Cardiac septum (tissue), 1 donor: Measurements from ENCODE around the gene DTD2. TPM values are rescaled to one million over a fixed set of nuclear protein-coding genes. Genes with fewer than 3 reads are reported as not detected.

Experiments
- DNase-seq: peaks from one replicate; pipeline ENCODE4 v3.0.0-alpha.2; 2020; ENCODE audit warnings: low spot score
- intact Hi-C: fragments of 100-400 bp; cut with DNase I; formaldehyde crosslinking; loops from one replicate; pipeline ENCODE4 v1.14.0; 2022
- total RNA-seq: library from RNA; stranded (reverse); fragmentation: NEBNext Ultra II Directional; extraction: Animal tissue kit (Norgen Biotek cat#: 25700); gene quantifications from one replicate; pipeline ENCODE4 v1.2.1, GENCODE V29; 2021
- donor health status: DM: no; HTN: no; CAD: no.

DTD2 gene
- total RNA-seq, 1 donor from 2014 or later = 5.6 TPM

DNA sequence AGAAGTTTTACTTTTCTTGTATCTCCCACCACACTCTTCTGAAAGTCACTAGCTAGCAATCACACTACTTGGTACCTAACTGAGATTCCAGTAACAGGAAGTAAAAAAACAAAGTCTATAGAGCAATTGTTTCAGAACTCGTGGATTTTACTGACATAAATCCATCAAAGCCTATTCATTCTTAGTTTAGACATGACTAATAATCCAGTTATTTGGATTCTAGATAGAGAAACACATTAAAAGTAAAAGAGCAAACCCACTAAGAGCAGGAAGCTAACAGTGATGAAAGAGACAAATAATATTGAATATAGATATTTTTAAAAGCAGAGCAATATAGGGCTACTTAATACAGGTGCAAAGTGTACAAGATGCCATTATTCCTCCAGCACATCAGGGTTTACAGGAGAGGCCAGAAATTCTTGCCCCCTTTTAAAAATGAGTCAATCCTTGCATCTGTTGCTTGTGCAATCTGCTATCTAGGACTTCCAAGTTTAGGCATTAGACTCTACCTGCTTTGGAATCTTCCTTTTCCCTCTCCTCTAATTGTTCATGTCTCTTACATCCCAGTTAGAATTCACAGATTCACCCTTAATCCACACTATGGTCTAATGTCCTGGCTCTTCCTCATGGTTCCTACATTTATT, 43.0 kb downstream of the DTD2 start:
- intact Hi-C loops = no loop called here

DNA sequence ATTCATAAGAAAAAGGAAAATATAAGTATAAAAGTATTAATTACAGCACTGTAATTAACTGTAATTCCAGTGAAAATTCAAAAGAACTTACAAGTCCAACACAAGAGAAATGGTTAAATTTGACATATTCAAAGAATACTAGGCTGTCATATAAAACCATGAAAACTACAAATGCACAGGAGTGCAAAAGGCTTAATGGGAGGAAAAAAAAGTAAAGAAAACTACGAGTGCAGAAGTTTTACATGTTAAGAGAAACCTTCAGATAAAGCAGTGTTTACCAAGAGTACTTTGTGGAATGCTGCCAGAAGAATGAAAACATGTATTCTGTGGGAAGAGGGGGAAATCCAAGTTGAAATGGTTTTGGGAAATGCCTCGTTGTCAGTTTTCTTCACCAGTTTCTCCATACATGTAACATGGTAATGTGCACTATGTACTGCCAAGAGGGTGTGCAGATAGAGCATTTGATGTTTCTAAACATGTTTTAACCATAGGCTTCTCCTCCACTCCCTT, 46.0 kb downstream of the DTD2 start:
- DNase-seq = no peak
- intact Hi-C loops = no loop called here

More for the DNA sequence above, 43.0 kb downstream of the DTD2 start:
- no peak for DNase-seq

DNA sequence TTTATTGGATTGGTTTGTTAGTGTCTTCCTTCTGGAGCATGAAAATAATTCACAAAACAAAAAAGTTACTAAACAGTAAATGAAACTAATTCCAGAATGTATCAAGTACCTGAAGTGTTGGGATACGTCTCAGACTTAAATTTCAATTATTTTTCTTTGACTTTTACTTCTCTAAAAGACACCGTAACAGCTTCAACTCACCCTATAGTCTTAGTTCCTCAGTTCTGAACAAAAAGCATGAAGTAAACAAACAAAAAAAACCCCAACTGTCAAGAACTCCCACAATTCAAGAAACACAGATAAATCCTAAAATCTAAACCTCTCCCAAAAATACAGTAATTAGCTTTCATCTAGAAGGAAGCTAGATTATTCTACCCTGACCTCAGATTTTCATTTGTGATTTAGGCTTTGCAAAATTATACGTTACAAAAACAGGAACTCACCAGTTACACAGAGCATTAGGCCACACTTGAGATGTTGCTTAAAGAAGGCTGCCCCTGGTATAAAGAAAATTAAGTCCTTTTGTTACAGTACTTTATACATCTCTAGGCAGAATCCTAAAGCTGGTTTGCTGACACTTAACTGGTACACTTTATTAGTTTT, 47.2 kb downstream of the DTD2 start:
- intact Hi-C loops = no loop called here
- no peak for DNase-seq

DNA sequence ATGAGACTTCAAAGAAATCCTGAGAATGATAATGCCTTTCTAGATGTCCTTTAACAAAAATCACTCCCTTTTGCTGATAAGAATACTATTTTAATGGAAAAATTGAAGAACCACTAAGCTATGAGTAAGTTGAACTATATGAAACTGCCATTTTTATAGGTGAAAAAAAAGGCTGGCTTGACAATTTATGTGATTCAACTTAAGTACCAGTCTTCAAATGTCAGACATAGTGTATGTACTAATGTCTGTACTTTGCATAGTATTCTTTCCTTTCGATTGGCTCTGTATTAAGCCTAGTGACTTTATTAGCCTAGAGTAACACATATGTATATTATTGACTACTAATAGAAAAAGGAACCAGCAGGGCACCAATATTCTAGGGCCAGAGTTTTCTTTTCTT, 48.9 kb downstream of the DTD2 start:
- intact Hi-C loops = no loop called here
- DNase-seq = no peak

DNA sequence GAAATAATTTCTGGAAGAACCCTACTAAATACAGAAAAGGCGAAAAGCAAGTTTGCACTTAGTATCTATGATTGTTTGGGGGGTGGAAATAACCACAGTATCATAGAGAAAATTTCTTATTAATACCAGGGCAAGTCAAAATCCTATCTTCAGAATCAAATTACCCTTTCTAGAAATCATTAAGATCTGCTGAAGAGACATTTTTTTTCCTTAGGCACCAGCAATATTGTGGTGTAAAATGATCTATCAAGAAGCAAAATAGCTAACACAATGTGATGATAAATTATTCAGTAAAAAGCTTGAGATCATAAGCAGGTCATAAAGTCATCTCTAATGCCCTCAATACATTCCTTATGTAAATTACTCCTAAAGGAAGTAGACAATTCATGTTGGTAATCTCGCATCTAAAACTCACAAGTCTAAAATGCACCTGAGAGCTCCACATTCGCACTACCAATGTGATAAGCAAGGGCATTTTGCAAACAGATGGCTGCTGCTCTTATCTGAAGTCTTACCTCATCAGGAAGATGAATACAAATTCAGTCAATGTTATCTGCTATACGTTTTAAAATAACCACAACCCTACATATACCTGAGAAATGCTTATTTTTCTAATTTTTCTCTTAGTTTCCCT, 51.6 kb downstream of the DTD2 start:
- DNase-seq = no peak
- intact Hi-C loops = no loop called here

DNA sequence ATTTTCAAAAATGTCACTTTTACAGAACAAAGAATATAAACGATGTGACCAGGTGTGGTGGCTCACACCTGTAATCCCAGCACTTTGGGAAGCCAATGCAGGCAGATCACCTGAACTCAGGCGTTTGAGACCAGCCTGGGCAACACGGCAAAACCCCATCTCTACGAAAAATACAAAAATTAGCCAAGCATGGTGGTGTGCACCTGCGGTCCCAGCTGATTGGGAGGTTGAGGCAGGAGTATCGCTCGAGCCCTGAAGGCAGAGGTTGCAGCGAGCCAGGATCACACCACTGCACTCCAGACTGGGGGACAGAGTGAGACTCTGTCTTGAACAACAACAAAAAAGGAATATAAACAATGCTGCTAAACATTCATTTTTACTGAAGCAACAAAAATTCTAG, 52.2 kb downstream of the DTD2 start:
- intact Hi-C loops = no loop called here
- DNase-seq = no peak

DNA sequence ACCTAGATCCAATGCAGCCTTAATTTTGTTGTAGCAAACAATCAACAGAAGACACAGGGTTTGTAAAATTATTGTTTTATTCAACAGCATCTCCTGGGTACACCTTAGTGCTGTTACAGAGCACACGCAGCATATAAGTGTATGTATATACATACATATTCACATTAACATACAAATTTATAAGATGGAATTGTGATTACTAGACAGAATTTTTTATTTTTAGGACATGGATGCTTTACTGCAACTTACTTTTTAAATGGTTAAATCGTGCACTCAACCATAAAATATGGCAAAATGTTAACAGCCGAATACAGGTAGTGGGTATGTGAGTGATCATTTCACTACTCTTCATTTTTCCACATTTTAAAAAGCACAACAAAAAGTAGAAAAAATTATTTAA, 53.6 kb downstream of the DTD2 start:
- DNase-seq = no peak
- intact Hi-C loops = no loop called here

DNA sequence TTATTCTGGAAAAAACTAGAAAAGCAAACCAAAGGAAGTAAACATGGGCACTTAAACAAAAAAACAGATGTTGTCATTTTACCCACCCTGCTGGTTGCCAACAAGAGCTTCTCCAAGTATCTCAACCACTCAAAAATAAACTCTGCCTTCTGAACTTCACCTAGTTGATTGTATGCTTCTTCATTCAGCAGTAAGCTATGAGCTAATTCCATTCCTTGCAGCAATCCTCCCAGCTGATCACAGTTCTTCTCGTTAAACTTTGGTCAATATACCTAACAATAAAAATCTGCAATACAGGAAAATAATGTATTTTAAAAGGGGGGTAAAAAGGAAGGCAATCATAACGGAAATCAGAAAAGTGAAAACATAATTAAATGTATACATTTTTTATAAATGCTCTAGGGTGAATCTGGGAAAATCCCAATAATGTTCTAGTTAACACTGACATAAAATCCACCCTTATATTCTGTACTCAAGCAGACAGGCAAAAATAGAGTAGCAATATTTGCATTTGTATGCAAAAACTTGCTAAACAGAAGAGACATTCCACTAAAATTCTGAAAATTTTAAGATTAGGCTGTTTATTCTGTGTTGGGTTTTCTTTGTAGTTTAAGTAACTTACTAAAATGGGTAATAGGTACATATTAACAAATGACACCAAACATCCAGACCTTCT, 54.4 kb downstream of the DTD2 start:
- DNase-seq = no peak
- intact Hi-C loops = no loop called here

DNA sequence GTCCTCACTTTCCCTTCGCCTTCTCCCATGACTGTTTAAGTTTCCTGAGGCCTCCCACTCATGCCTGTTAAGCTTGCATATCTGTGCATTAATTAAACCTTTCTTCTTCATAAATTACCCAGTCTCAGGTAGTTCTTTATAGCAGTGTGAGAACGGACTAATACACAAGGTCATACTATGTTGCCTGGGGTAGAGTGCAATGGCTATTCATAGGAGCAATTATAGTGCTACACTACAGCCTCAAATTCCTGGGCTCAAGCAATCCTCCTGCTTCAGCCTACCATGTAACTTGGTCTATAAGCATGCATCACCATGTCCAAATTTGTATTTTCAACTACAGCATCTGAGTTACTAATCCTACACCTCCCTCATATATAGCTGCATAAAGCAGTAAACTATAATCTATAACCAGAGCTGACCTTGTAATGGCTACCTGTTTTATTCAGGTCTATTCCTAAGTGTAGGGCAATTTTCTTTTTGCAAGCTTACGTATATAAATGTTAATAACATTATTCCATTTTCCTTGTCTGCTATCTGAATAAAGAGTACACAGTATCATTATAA, 55.9 kb downstream of the DTD2 start:
- no peak for DNase-seq
- intact Hi-C loops = no loop called here

DNA sequence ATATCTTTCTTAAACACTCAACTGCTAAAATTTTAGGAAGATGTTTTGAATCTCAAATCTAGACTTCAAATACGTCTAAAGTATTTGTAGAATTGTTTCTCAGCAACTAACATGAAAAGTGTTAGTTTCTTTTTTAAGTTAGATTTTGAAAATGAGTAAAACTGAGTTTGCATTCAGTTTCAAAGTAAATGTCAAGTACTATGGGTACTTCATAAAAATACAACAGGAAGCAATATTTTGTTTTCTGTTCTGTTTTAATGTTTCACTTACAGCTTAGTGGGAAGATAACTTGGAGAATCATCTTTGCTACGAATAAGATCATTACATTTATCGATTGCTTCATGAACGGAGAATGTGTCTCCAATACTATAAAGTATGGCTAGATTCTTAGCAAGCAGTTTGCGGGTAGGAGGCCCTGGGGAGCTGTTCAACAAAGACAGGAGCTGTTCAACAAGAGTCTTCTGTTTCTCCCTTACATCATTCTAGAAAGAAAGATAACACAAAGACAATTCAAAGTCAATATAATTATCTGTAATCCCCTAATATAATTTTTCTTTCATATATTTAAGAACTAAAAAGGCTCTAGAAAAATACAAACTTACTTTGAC, 57.2 kb downstream of the DTD2 start:
- no peak for DNase-seq
- intact Hi-C loops = no loop called here

Other genes starting within 250 kb of the DTD2 start
- 158 TPM for gene HECTD1, start 249.7 kb downstream of the DTD2 start, total RNA-seq
- gene HEATR5A, start 37.0 kb downstream of the DTD2 start, total RNA-seq = 49.5 TPM
- not detected for gene GPR33, start 30.5 kb upstream of the DTD2 start, total RNA-seq
- gene NUBPL, start 103.9 kb upstream of the DTD2 start, total RNA-seq = 19.5 TPM